ENCODE data around the gene ARHGAP19. TPM values are rescaled to one million over a fixed set of nuclear protein-coding genes. Genes with fewer than 3 reads are reported as not detected.

Gene ARHGAP19
- total RNA-seq, 1 experiment from 2014 or later = 28.9 TPM

GRCh38 chr10:97325754-97326153 lies 33.3 kb upstream of the ARHGAP19 start:
- Histone ChIP-seq H3K27ac (ENCODE audit: low read length) (peak overlapping the region; percentile 81), H3K4me1 (ENCODE audit: control insufficient read depth, insufficient read depth, low read length) (peaks cover 73% of the 10 kb centered on the region), H3K27me3 (ENCODE audit: control insufficient read depth, insufficient read depth, low read length) (no peaks in the 10 kb centered on the region), H3K4me3 (ENCODE audit: low read depth in 2 of 2, low read length in 2 of 2) (no peak overlapping the region), H3K9me3 (ENCODE audit: control insufficient read depth, insufficient read depth, low read depth, low read length) (no peaks in the 10 kb centered on the region), H3K36me3 (ENCODE audit: control insufficient read depth, insufficient read depth, low read length) (no peaks in the 10 kb centered on the region)
- intact Hi-C loops (cut with micrococcal nuclease; ENCODE audit: unreplicated experiment) (loop anchor here (5.0 kb wide), 1 partner anchor 48 kb away; no protein-coding TSS in a partner anchor), in situ Hi-C loops (cut with HindIII; ENCODE audit: low pct_unique_long_range_greater_than_20kb, low sequenced_read_pairs) (no loop called here)
- POLR2A ChIA-PET = interaction anchor here (0.6 kb wide), 1 partner anchor 20 kb away, joined by 7 read pairs; no protein-coding TSS in a partner anchor
- BruUV-seq (replicated peaks) = no TSS peak
- TF ChIP-seq REST (IDR thresholded peaks at IDR 0.05; ENCODE audit: insufficient read depth in 1 of 2, low read depth in 2 of 2, low read length in 1 of 2) = no peak
- TF ChIP-seq CTCF (IDR thresholded peaks at IDR 0.05) = no peak
- CTCF ChIA-PET = no interaction called here
- DNase-seq (ENCODE audit: low read depth, low spot score) (no peak), ATAC-seq (no peak)

- in situ Hi-C loops (cut with HindIII; ENCODE audit: low pct_unique_long_range_greater_than_20kb, low sequenced_read_pairs) = no loop called here
Measured at GRCh38 chr10:97323501-97323900, 31.1 kb upstream of the ARHGAP19 start.

More at GRCh38 chr10:97323501-97323900, 31.1 kb upstream of the ARHGAP19 start:
- ChIA-PET CTCF (no interaction called here), POLR2A (no interaction called here)
- no peak overlapping the region for H3K4me3 ChIP-seq (ENCODE audit: low read depth in 2 of 2, low read length in 2 of 2)
- no peaks in the 10 kb centered on the region for H3K36me3 ChIP-seq (ENCODE audit: control insufficient read depth, insufficient read depth, low read length)
- no peak for DNase-seq (ENCODE audit: low read depth, low spot score)
- intact Hi-C loops (cut with micrococcal nuclease; ENCODE audit: unreplicated experiment) = no loop called here
- H3K9me3 ChIP-seq (ENCODE audit: control insufficient read depth, insufficient read depth, low read depth, low read length) = no peaks in the 10 kb centered on the region
- H3K4me1 ChIP-seq (ENCODE audit: control insufficient read depth, insufficient read depth, low read length) = peaks cover 64% of the 10 kb centered on the region
- H3K27me3 ChIP-seq (ENCODE audit: control insufficient read depth, insufficient read depth, low read length) = no peaks in the 10 kb centered on the region
- no TSS peak for BruUV-seq (replicated peaks)
- TF ChIP-seq REST (IDR thresholded peaks at IDR 0.05; ENCODE audit: insufficient read depth in 1 of 2, low read depth in 2 of 2, low read length in 1 of 2) = no peak
- no peak for TF ChIP-seq CTCF (IDR thresholded peaks at IDR 0.05)
- TF ChIP-seq POLR2AphosphoS5 (IDR thresholded peaks at IDR 0.05; ENCODE audit: low read depth, low read length) = no peak
- no peak for TF ChIP-seq SIN3A (IDR thresholded peaks at IDR 0.05; ENCODE audit: borderline replicate concordance, insufficient read depth, low read depth, low read length)
- no peak for TF ChIP-seq TCF7L2 (IDR thresholded peaks at IDR 0.05; ENCODE audit: low read depth, low read length)
- ATAC-seq = no peak
- peak overlapping the region; percentile 75 for H3K27ac ChIP-seq (ENCODE audit: low read length)

Data from Panc1 (cell line).